ENCODE measurements around the gene DHX57.
A peak's percentile ranks its signal among the peaks of the same experiment; 100 is the strongest.
"Not testable (repeated sequence)": the region's sequence is repeated elsewhere in the genome, so short reads cannot be mapped to it uniquely, and the experiment has no call there.

DHX57 gene

DNA sequence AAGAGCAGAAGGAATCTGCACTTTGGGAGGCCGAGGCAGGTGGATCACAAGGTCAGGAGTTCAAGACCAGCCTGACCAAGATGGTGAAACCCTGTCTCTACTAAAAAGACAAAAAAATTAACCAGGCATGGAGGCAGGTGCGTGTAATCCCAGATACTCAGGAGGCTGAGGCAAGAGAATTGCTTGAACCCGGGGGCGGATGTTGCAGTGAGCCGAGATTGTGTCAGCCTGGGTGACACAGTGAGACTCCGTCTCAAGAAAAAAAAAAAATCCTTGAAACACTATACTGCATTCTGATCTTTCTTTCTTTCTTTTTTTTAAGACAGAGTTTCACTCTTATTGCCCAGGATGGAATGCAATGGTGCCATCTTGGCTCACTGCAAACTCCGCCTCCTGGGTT, 80.7 kb downstream of the DHX57 start:
- not testable (repeated sequence) for DNase-seq

DNA sequence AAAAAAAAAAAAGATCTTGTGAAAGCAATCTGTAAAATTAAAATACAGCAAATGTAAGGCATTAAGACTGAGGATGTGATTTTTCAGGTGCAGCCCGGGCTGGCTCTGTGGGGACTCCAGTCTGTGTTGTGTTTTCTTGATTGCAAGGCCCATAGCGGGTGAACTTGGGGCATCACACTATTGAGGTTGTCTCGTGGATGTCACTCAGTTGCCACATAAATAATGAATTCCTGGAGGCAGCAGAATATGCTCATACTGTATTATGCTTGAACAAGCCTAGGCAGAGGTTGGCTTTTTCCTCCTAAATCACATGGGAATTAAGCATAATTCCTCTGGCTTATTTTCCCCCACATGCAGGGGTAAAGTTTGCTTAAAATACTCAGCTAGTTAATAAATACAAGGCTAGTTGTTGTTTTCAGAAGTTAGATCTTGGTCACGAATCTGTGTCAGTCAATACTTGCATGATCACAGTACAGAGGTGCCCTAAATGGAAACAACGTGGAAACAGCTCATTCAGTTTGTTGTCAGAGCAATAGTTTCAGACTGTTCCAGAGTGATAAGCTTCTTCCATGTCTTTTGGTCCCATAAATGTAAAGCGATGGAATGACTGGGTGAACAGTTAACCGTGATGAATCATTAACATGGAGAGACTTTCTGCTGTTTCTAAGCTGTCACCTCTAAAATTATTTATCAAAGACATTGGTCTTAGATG, 81.3 kb downstream of the DHX57 start:
- no peak for DNase-seq

DNA sequence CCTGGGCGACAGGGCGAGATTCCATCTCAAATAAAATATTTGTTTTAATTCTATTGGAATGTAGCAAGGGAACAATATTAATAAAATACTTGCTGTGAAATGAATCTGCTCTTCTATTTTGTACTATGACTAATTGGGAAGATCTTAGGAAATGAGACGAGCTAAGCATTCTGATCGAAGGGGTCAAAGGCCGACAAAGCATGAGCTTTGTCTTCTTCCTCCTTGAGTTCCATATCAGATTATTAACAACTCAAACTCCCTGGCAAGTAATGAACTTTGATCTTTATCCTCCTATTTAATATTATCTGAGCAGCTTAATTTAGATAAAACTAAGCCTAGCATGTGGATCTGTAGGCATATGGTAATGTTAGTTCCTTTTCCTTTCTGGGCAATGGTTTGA, 82.2 kb downstream of the DHX57 start:
- no peak for DNase-seq

DNA sequence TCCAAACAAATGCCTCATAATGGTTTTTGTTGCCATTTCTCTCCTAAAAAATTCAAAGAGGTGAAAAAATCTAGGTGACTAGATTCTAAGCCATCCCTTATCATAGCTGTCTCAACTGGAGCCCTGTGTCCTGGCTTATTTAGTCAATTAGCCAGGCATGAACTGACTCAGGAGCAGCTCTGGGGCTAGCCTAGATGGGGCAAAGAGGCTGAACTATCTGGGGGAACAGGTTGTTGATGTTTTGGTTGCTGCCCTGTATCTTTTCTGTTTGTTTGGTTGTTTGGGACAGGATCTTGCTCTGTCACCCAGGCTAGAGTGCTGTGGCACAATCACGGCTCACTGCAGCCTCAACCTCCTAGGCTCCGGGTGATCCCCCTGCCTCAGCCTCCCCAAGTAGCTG, 83.0 kb downstream of the DHX57 start:
- DNase-seq = no peak

DNA sequence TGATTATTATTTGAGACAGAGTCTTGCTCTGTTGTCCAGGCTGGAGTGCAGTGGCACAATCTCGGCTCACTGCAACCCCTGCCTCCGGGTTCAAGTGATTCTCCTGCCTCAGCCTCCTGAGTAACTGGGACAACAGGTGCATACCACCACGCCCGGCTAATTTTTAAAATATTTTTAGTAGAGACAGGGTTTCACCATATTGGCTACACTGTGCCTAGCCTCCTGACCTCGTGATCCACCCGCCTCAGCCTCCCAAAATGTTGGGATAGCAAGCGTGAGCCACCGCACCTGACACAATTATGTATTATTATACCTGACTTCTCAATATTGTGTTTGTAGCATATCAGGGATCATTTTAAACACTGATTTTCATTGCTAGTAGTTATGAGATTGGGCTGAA, 83.4 kb downstream of the DHX57 start:
- DNase-seq = not testable (repeated sequence)

DNA sequence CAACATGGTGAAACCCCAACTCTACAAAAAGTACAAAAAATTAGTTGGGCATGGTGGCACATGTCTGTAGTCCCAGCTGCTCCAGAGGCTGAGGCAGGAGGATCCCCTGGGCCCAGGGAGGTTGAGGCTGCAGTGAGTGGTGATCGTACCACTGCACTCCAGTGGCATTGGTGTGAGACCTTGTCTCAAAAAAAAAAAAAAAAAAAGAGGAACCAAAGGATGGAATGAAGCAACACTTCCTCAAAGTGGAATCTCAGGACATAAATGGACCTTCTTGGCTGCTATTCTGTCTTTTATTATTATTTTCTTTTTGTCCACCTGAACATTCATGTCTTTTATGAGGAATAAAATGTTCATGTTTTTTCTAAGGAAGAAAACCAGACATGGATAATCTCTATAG, 84.0 kb downstream of the DHX57 start:
- DNase-seq = no peak

DNA sequence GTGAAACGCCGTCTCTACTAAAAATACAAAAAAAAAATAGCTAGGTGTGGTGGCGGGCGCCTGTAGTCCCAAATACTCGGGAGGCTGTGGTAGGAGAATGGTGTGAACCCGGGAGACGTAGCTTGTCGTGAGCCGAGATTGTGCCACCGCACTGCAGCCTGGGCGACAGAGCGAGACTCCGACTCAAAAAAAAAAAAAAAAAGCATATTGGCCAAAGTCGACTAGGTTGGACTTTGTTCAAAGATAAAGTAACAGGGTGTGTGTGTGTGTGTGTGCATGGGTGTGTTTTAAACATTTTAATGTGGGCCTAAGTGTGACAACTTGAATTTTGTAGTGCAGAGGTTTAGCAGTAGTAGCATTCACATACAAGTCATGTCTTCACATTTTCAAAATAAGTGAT, 86.0 kb downstream of the DHX57 start:
- no peak for DNase-seq

DNA sequence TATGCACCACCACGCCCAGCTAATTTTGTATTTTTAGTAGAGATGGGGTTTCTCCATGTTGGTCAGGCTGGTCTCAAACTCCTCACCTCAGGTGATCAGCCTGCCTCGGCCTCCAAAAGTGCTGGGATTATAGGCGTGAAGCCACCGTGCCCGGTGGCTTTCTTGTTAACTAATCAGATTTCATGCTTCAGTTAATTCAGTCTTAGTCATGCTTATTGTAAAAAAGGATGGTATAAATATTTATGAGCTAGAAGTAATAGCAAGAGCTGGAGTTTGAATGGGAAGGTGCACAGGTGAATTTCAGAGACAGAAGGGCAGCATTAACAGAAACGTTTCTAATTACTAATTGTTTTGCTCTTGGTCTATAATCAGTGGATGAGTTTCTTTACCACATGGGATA, 87.4 kb downstream of the DHX57 start:
- no peak for DNase-seq

DNA sequence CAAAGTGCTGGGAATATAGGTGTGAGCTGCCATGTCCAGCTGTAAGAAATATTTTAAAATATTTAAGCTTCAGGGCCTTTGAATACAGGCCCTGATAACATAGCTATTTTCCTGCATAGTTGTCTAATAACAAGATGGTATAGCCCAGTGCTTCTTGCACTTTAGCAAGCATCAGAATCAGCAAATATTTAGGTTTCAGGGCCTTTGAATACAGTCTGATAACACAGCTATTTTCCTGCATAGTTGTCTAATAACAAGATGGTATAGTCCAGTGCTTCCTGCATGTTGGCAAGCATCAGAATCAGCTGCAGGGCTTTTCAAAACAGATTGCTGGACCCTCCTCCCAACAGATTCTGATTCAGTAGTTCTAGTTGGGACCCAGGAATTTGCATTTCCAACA, 92.1 kb downstream of the DHX57 start:
- no peak for DNase-seq

DNA sequence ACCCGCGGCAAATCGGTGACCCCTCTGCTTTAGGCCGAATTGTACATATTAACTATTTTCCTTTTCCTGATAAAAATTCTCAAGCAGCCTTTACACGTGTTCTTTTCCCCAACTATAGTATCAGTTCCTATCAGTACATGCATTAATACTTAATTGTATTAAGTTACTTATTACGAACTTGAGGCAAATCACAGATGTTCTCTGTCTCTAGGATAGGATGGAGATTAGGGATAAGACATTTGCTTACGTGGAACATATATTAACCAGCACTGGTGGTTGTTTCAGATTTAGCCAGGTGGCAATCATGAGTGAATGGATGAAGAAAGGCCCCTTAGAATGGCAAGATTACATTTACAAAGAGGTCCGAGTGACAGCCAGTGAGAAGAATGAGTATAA, 97.0 kb downstream of the DHX57 start:
- DNase-seq = no peak

DNA sequence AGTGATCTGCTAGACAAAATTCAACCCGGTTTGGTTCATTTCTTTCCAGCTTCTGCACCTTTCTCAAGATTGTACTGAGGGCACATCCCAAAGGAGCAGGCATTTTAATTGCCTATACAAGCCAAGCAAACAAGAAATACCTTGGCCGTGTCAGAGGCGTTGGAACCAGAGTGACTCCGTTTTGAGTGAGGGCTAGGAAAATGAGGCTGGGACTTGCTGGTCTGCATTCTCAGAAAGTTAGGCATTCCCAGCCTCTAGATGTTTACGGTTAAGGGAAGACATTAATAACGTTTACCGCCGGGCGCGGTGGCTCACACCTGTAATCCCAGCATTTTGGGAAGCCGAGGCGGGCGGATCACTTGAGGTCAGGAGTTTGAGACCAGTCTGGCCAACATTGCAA, 99.2 kb downstream of the DHX57 start:
- no peak for DNase-seq

DNA sequence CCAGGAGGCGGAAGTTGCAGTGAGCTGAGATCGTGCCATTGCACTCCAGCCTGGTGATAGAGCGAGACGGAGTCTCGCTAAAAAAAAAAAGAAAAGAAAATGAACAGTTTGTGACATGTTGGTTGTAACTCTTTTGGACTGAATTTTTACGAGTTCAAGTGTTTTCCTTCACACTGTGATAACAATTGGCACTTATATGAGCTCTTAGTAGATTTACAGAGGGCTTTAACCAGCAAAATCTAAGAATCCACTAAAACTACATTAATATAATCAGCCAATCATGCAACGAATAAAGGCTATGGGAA, 99.9 kb downstream of the DHX57 start:
- DNase-seq = no peak

DNA sequence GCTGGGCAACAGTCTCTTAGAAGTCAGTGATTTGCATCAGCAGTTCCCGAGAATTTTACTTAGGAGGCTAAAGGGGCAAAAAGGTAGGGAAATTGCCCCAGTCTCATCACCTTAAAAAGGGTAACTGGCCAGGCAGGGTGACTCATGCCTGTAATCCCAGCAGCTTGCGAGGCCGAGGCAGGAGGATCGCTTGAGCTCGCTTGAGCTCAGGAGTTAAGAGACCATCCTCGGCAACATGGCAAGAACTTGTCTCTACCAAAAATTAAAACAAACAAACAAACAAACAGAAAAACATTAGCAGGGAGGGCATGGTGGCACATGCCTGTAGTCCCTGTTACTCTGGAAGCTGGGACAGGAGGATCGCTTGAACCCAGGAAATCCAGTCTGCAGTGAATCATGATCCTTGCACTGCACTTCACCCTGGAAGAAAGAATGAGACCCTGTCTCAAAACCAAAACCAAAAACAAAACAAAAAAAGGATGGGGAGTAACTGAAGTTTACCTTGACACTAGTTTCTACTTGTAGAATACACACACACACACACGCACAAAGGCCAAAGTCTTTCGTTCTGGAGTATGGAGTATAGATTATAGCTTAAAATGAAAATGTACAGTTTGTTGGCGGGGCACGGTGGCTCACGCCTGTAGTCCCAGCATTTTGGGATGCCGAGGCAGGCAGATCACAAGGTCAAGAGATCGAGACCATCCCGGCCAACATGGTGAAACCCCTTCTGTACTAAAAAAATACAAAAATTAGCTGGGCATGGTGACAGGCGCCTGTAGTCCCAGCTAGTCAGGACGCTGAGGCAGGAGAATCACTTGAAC, 100.4 kb downstream of the DHX57 start:
- DNase-seq = no peak

DNA sequence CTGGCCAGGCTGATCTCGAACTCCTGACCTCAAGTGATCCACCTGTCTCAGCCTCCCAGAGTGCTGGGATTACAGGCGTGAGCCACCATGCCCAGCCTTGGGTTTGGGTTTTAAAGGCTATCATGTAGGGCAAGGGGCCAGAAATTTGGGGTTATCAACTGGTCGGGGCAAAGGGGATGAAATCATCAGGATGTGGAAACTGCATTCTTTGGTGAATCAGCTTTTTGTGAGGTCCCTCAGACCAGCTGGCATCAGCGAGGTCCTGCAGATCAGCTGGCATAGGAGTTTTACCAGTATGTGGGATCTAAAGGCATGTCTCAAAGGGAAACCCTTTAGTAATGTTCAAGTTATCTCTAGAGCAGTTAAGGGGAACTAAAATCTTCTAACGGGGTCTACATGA, 104.1 kb downstream of the DHX57 start:
- no peak for DNase-seq

DNA sequence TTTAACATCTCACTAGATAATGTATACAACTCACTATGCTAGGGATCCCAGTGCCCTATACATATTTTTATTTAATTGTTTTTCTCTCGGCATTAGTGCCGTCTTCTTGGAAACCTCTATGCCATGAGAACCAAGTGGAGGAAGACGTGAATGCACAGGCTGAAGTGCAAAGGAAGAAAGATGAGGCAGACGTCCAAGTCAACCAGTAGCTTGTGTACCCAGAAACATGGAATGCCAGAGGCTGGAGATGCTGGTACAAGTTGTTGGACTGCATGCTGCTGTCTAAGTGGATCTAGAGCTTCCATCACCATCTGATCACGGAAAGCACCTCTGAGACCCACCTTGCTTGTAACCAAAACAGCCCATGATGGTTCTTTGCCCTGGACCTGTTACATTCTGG, 110.2 kb downstream of the DHX57 start:
- no peak for DNase-seq

DNA sequence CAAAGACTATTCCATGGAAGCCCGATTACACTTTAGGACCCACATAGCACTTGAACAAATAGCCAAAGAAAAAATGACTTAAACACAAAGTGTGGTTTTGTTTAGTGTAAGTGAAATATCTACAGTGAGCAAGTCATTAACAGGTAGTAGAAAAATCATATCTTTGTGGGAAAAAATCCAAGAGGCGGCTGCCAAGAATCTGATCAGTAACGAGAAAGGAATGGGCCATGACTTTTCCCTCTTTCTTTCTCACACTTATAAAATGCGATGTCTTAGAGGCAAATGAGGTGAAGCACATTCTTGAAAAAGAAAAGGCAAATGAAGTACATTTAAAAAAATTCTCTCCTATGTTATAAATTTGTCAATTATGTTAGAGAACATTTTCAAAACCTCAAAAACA, 110.6 kb downstream of the DHX57 start:
- no peak for DNase-seq

DNA sequence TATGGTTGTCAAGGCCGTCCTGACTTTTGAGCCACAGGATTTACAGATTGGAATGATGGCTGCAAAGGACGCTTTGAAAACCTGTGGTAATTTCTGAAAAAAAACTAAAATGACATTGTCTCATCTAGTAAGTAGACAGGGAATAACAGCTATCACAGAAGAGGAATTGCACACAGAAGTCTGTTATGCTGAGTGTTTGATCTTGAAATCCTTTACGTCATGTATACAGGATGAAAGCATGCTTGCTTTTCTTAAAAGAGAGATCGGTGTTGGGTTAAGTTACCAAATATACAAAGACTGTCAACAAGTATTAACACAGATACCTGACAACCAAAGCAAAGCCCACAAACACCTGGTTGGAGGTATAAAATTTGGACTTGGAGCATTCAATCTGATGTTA, 112.0 kb downstream of the DHX57 start:
- DNase-seq = no peak

DNA sequence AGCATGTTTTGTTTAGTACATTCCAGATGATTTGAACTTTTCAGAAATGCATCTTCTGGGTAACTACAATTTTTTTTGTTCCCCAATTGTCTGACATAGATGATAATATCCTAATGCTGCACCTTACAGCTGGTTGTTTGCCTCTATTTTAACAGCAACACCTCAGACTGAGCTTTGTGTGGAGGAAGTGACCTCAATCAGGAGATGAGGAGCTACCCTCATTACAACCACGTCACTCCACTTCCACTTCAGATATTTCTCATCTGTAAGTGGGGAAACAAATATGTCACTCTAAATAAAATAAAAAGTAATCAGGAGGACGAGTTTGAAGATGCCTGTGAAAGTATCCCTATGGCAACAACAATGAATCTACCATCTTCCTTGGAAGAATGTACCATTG, 112.5 kb downstream of the DHX57 start:
- no peak for DNase-seq

DNA sequence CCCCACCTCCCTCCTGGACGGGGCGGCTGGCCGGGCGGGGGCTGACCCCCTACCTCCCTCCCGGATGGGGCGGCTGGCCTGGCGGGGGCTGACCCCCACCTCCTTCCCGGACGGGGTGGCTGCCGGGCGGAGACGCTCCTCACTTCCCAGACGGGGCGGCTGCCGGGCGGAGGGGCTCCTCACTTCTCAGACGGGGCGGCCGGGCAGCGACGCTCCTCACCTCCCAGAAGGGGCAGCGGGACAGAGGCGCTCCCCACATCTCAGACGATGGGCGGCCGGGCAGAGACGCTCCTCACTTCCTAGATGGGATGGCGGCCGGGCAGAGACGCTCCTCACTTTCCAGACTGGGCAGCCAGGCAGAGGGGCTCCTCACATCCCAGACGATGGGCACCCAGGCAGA, 119.8 kb downstream of the DHX57 start:
- DNase-seq = not testable (repeated sequence)

DNA sequence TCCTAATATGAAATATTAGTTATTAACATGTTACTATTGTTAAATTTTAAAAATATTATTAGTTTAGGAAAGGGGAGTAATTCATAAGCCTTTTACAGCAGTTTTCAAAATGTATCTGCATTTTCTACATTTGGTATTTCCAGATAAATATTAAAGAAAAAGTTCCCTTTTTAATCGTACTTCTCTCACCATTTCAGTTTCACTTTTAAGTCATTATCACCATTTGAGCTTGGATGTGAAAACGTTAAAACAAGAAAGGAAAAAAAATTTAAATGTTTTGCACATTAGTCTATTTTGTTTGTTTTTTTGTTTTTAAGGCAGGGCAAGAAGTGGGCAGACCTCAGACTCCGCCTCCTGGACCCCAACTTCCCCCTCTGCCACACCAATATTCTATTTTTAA, 121.2 kb downstream of the DHX57 start:
- DNase-seq = no peak

DNA sequence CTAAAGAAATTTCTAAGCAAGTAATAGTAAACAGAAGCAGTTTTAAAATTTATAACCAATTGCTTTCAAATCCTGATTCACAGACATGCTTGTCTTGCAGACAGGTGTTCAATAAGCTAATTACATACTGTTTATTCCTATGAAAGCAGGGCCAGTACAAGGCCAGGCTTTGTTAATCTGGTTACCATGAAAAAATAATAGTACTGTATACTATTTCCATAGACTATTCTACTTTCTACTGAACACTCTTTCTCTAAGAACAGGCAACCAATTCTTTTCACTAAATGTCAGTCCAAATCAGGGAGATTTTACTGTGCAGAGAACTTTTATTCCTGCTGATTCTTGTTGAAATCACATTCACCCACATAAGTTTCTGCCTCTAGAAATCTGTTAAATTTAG, 121.7 kb downstream of the DHX57 start:
- no peak for DNase-seq

DNA sequence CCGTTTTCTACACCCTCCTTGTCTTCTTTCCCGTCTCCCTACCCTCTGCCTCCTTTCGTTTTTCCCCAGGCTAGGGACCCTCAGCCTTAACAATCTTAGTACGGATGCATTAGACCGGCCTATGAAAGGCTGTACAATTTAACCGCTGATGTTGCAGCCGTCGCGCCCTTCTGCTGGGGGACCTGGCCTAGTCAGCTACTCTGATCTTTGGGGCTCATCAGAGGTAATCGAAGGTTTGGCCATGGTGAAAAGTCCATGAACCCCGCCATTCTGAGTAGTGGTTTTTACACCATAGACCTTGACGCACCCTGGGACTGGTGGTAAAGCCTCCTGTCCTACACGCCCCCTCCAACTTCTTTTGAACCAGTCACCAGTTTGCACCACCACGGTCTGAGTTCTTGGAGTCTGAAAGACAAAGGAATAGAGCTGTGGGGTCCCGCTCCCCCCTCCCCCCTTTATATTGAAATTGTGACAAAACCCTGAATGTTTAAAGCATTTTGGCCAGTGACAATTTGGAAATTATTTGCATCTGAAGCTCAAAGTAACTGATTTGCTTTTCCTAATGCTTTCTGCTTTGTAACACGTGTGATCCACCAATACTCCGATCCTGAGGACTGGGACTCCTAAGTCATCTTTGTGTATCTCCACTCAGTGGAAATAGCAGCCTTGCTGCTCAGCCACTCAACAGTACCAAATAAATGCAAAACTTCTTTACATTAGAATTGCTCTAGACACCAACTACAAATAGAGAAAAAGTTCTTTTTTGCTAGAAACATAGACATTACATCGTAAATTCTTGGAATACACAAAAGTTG, 123.9 kb downstream of the DHX57 start:
- DNase-seq = no peak

DNA sequence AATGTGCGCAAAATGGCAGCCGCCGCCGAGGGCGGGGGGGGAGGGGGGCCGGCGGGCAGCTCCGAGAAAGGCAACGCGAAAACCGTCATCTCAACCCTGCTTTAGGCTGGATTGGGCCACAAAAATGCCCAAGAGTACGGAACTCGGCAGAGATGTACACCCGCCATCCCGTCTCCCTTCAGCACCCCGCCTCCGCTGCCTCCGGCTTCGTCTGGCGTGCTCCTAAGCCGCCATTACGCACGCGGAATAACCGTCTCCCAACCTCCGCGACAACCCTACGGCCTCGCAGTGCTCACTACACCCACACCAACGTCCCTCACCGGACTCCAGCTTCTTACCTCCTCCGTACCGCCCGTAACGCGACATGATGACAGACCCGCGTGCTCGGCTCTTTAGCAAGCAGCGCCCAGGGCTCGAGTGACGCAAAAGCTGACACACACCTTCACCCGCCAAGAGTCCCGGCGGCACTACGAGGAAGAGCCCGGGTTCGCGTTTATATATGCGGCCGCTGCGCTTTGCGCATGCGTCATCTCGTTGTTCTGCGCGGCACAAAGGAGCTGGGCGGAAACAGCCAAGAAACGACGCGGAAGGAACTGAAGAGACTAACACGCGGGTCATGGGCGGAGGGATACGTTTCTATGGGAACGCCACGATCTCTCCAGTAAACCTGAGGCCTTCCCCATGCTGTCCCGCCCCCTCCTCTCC, 124.7 kb downstream of the DHX57 start, which contains the start of gene SRSF7:
Gene SRSF7, minus strand, starts transcription at position 471 of the 705 bp plus-strand sequence. Its CDS starts 105 bp downstream, at position 366.
- DNase-seq = peak; percentile 87

All from SIG-M5 (cell line).